GM18868 (cell line): Measurements from ENCODE around the gene NUTM2E.
"Not testable (repeated sequence)": the region's sequence is repeated elsewhere in the genome, so short reads cannot be mapped to it uniquely, and the experiment has no call there.

ENCODE experiments used
- ATAC-seq: cut with Tn5 transposase; IDR thresholded peaks from one replicate; pipeline ENCODE4 v1.9.1; 2021; ENCODE audit warnings: mild to moderate bottlenecking, moderate library complexity; ENCODE audit not compliant: unreplicated experiment

The NUTM2E gene, protein sequence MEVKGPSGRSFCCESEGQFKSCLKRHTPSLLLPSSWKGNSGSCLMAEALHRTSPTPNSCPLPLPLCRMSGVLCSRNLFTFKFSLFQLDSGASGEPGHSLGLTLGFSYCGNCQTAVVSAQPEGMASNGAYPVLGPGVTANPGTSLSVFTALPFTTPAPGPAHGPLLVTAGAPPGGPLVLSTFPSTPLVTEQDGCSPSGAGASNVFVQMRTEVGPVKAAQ (N-terminal part only)

GRCh38 chr10:79826496-79827215 is at the start of gene NUTM2E:
Gene NUTM2E (plus strand): TSS chr10:79826739. CDS start chr10:79841741, 15,002 bp downstream.
- ATAC-seq = peak; percentile 95

DNA sequence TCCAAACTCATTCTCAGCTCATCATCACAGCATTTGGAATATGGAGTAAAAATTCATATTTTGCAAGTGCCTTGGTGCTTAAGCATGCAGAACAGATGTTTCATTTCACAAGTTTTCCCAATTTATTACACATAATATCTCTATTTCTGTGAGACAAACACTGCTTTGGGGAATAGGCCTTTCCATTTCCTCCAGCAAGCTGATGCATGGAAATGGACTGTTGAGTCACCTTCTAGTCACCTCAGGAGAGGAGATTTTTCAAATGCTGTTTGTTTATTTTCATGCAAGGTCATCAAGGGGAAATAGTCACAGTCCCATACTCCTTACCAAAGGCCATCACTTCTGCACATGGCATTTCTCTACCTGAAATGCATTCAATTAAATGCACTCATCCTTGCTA is 48.5 kb upstream of the NUTM2E start:
- ATAC-seq = not testable (repeated sequence)

DNA sequence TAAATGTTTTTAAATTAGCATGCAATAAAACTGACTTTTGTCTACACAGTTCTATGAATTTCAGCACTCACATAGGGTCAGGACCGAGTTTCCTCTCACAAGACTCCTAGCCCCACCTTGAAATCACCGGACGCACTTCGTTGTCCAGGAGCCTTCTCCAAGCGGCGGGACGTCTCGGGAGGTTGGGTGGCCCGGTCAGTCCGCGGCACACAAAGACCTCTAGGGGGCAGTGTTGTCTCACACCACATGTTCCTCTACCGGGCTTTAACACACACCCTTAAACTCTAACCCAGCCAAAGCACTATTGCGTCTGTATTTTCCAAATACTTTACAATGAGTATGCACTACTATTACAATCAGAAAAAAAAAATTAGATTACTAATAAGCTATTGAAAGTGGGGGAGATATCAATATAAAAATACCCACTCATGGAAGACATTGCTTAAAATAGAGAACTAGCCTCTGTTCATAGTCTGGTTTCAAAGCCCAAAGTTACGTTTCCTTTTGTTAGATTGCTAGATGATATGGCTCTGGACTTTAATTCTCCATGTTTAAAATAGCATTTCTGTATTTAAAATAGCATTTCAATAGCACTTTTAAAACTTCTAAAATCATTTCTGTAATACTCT is 47.1 kb upstream of the NUTM2E start:
- ATAC-seq = peak; percentile 95

GRCh38 chr10:79779992-79780391 is 46.5 kb upstream of the NUTM2E start:
- ATAC-seq = not testable (repeated sequence)

GRCh38 chr10:79781584-79781983 is 45.0 kb upstream of the NUTM2E start:
- not testable (repeated sequence) for ATAC-seq

- not testable (repeated sequence) for ATAC-seq
Measured at GRCh38 chr10:79787455-79787952, 39.0 kb upstream of the NUTM2E start.

- not testable (repeated sequence) for ATAC-seq
Measured at GRCh38 chr10:79789351-79789750, 37.2 kb upstream of the NUTM2E start.

GRCh38 chr10:79791906-79792517 is 34.5 kb upstream of the NUTM2E start:
- not testable (repeated sequence) for ATAC-seq

DNA sequence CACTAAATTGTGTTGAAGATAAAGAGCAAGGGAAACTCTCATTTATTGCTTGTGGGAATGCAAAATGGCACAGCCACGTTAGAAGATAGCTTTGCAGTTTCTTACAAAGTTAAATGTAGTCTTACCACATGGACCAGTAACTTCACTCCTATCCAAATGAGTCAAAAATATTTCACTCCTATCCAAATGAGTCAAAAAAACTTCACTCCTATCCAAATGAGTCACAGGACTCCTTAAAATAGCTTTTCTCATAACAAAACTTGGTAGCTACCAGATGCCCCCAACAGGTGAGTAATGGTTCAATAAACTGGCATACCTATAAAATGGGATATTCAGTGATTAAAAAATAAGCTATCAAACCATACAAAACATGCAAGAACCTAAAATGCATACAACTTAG is 27.2 kb upstream of the NUTM2E start:
- peak; percentile 87 for ATAC-seq

GRCh38 chr10:79805857-79806256 is 20.7 kb upstream of the NUTM2E start:
- ATAC-seq = not testable (repeated sequence)

DNA sequence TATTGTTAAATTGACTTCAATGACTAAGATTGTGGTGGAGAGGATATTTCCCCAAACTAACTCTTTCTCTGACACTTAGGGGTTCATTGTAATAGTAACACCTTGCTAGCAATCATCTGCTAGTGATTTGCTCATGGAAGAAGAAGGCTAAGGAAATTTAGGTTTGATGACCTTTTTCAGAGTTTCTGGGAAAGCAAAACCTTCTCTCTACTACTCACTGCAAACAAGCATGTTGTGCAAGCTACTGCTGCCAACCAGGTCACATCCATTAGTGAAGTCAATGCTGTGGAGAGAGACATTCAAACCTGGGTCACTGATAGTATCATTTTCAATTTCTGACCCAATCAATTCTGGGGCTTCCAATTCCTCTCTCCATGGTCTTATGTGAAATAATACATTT is 14.6 kb upstream of the NUTM2E start:
- ATAC-seq = not testable (repeated sequence)

GRCh38 chr10:79816290-79816689 is 10.2 kb upstream of the NUTM2E start:
- not testable (repeated sequence) for ATAC-seq

DNA sequence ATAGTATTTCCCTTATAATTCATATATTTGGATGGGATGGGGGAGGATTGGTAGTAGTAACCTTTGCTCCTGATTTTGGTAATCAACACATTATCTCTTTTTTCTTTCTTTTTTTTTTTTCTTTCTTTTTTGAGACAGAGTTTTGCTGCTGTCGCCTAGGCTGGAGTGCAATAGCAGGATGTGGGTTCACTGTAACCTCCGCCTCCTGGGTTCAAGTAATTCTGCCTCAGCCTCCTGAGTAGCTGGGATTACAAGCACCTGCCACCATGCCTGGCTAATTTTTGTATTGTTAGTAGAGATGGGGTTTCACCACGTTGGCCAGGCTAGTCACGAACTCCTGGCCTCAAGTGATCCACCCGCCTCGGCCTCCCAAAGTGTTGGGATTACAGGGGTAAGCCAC is 3.2 kb upstream of the NUTM2E start:
- not testable (repeated sequence) for ATAC-seq

DNA sequence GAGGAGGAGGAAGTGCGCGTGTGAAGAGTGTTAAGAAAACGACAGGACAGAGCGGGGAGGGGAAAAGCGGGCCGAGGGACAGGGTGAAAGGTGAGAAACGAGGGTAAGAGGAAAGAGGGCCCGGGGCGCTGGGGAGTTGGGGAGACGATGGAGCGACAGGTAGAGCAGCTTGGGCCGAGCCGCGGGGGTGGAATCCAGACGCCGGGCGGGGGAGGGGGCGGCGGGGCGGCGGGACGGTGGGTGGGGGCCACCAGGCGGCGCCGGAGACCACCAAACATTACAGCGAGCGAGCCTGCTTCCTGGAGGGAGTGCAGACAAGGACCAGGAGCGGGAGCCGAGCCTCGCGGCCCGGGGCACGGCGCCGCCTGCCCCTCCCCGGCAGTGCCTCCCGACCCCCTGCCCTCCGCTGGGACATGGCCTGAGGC is 940 bp upstream of the NUTM2E start:
- peak; percentile 12 for ATAC-seq

DNA sequence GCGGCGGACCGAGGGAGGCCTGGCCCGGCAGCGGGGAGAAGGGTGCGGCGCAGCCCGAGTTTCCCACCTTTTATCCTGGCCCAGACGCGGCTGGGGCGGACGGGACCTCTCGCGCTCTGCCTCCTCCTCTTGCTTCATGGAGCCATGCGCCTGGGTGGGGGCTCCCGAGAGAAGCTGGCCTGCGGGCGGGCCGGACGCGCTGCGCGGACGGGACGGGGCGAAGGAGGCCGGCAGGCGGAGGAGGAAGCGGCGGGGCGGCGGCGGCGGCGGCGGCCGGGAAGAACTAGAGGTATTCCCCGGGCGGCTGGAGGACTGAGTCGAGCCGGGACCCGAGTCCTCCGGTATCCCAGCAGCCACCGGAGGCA is 426 bp upstream of the NUTM2E start:
- ATAC-seq = not testable (repeated sequence)

DNA sequence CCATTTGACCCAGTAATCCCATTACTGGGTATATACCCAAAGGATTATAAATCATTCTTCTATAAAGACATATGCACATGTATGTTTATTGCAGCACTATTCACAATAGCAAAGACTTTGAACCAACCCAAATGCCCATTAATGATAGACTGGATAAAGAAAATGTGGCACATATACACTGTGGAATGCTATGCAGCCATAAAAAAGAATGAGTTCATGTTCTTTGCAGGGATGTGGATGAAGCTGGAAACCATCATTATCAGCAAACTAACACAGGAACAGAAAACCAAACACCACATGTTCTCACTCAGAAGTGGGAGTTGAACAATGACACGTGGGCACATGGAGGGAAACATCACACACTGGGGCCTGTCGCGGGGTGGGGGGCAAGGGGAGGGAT is 7.3 kb downstream of the NUTM2E start:
- not testable (repeated sequence) for ATAC-seq

DNA sequence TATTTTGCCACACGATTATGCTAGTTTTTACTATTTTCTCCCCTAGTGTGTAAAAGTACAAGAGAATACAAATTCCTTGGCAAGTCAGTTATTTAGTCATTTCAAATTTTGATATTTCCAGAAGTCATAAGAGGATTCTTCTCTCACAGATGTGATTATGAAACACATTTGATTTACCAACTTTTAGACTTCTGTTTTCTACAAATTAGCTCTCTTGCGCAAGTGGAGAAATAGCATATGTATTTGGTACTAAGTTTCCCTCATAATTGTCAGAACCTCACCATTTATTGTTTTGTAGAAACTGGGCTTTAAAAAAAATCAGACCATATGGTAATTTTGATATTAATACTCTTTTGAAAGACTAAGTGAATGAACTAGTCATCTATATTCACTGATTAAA is 9.4 kb downstream of the NUTM2E start:
- not testable (repeated sequence) for ATAC-seq

DNA sequence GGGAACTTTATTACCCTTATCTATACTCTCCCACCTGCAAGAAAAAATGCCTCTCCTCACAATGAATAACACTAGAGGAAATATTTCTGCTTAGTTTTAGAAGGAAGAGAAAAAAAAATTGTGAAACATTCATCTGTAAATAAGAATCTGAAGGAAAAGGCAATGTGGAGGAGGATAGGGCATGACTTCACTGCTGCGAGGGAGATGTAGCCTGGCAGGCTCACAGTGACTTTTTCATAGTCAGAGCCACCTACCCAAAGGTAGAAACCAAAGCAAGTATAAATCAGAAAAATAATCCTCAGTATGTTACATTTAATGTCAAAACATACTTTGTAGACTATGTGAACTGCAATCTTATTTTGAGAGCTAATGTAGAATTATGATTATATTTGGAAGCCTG is 10.4 kb downstream of the NUTM2E start:
- ATAC-seq = not testable (repeated sequence)

DNA sequence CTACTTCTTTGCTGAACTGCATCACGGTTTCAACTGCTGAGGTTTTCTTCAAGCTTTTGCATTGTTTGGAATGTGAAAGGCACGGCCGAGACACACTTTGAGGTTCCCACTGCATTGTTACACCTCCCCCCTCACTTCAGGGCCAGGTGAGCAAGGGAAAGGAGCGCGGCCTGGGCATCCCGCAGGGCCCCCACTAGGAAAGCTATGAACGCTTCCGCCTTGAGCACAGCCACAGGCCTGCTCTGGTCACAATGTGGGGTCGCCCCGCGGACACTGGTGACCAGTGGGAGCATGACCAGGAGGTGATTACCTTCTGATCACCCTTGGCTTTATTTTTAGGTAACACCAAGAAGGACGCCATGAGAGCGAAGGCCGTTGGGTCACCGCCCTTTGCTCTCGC is 11.9 kb downstream of the NUTM2E start:
- not testable (repeated sequence) for ATAC-seq

DNA sequence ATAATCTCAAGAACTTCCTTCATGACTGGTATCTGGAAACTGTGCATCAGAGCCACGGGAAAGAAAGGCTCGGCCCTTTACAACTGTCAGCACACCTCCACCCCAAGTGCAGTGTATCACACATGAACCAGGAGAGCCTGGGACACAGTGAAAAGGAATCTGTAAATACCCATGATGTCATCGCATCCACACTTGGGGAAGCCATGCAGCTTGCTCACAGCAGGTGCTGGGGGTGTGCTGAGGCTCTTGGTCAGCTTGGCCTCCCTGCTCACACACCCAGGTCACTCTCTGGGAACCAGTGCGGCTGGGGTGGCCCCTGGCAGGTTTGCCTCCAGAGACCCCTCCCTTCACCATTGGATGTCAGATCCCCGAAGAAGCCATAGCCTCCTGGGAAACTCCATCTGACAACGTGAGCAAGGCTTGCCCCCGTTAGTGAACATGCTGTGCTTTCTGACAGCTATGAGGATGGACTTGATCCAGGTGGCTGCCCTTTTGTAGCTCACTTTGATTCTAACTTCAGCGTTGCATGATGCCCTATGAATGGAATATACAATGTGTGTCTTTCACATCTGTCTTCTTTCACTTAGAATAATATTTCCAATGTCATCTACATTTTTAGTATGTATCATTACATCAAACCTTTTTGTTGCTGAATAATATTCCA is 26.8 kb downstream of the NUTM2E start:
- ATAC-seq = not testable (repeated sequence)

DNA sequence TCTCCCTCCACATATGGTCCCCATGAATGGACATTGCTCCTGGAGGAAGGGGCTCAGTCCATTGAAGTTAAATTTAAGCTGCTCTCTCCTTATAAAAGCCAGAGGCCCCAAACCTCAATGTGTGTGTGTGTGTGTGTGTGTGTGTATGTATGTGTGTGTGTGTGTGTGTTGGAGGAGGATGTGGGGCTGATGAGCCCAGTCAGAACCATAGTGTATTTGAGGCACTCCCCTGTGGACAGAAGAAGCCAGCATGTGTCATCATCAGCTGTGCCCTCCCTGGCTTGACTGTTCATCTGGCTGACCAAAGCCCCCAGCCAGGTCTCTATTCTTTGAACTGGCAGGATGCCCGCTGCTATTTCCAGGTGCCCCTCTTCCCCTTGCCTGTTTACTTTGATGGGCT is 35.7 kb downstream of the NUTM2E start:
- ATAC-seq = not testable (repeated sequence)
